ENCODE data around the gene PSKH1. TPM values are rescaled to one million over a fixed set of nuclear protein-coding genes. Genes with fewer than 3 reads are reported as not detected.

The PSKH1 gene
- polyA plus RNA-seq, 2 of the 4 experiments (the other 2 are of a cell fraction), result 15.1 to 15.8 TPM

DNA sequence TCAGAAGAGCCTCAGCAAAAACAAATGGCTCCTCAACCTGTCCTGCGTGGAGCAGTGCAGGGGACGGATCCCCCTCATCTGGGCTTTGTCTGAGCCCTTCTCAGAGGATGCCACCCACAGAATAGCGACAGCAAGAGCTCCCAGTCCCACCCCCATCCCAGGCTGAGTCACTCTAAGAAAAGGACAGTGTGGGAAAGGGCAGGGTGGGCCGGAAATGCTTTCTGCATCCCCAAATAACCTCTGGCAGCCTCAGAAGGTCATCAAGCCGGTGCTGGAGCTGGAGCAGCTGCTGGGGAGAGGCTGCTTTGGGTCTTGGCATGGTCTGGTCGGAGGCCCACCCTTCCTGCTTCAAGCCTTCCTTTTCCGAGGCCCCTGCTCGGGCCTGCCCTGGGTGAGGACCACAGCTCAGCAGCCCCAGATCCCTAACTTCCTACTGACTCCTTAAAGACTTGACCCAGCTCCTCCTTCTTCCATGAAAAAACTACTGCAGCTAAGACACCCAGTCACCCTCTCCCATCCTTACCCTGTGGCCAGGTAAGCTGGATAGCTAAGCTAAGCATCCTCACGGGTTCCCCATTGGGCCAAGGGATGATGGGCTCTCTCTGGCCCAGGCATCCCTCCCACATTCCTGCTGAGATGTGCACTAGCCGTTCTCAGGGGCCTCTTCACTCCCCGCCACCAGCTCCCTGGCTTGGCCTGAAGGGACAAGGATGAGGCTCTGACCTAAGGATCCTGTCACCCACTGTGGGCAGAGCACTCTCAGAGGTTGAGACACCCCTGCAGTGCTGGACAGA lies 66.7 kb downstream of the PSKH1 start:
- TF ChIP-seq, protein P1, sequence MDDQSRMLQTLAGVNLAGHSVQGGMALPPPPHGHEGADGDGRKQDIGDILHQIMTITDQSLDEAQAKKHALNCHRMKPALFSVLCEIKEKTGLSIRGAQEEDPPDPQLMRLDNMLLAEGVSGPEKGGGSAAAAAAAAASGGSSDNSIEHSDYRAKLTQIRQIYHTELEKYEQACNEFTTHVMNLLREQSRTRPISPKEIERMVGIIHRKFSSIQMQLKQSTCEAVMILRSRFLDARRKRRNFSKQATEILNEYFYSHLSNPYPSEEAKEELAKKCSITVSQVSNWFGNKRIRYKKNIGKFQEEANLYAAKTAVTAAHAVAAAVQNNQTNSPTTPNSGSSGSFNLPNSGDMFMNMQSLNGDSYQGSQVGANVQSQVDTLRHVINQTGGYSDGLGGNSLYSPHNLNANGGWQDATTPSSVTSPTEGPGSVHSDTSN (IDR thresholded peaks at IDR 0.05), result no peak
- TF ChIP-seq SMC3 (IDR thresholded peaks at IDR 0.05) (no peak), NR3C1 (IDR thresholded peaks at IDR 0.05) (no peak), SREBF2 (IDR thresholded peaks at IDR 0.05) (no peak), EHF (CRISPR knock-in tag; IDR thresholded peaks at IDR 0.05) (no peak), MYC (IDR thresholded peaks at IDR 0.05; ENCODE audit: borderline replicate concordance, low read length) (no peak)
- ATAC-seq (no peak; a peak in 1 of 6 replicates), FAIRE-seq (no peak), DNase-seq (ENCODE audit: low read depth in 1 of 2, low spot score in 1 of 2) (no peak)
- Histone ChIP-seq H3K9me3 (no peaks in the 10 kb centered on the region), H3K27ac (no peak overlapping the region), H3K4me2 (no peak overlapping the region), H3K4me1 (no peaks in the 10 kb centered on the region), H3K4me3 (no peak overlapping the region)
- CTCF ChIA-PET, result interaction anchor here (1.0 to 1.9 kb wide), 7 partner anchors 10 to 143 kb away, joined by 3 to 6 read pairs (median 4); no protein-coding TSS in a partner anchor
- POLR2A ChIA-PET, result no interaction called here
- 86% methylated on average over 11 of the region's 11 CpGs for WGBS (ENCODE audit: missing lambda C conversion rate)

DNA sequence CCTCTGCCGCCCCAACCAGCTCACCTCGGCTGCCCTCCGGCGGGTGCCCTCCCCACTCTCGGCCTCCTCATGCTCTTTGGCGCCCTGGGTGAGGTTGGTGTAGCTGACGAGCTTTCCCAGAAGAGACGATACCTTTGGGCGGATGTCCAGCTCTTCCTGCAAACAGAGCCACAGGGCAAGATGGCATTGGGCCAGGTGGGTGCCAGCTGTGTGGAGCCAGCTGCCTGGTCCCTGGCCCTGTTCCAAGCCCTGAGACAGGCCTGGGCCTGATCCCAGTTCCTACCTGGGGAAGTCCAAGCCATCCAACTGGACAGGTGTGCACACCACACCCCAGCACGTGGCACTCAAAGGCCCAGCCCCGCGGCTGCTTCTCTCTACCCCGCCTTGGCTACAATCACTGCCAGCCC lies 68.5 kb downstream of the PSKH1 start:
- POLR2A ChIA-PET, result no interaction called here
- no peaks in the 10 kb centered on the region for H3K9me3 ChIP-seq
- WGBS (ENCODE audit: missing lambda C conversion rate), result 89% methylated on average over 13 of the region's 13 CpGs
- ATAC-seq, result no peak
- no peak for FAIRE-seq
- no peak overlapping the region for H3K4me3 ChIP-seq
- peaks cover 10% of the 10 kb centered on the region for H3K4me1 ChIP-seq
- CTCF ChIA-PET, result interaction anchor here (1.6 to 1.9 kb wide), 2 partner anchors 9 to 145 kb away, joined by 4 to 6 read pairs; no protein-coding TSS in a partner anchor
- TF ChIP-seq CEBPB (IDR thresholded peaks at IDR 0.05) (no peak), CHD4 (IDR thresholded peaks at IDR 0.05; ENCODE audit: borderline replicate concordance) (no peak), JUNB (IDR thresholded peaks at IDR 0.05) (no peak), MAFK (IDR thresholded peaks at IDR 0.05; ENCODE audit: partially characterized antibody) (no peak), MAZ (IDR thresholded peaks at IDR 0.05; ENCODE audit: borderline replicate concordance, low read depth, low read length) (no peak), NR3C1 (IDR thresholded peaks at IDR 0.05) (no peak), RFX5 (IDR thresholded peaks at IDR 0.05) (no peak), HOXB13 (CRISPR knock-in tag; IDR thresholded peaks at IDR 0.05; ENCODE audit: low read depth) (no peak), HOXA7 (CRISPR knock-in tag; IDR thresholded peaks at IDR 0.05) (no peak)
- TF ChIP-seq, protein P2, sequence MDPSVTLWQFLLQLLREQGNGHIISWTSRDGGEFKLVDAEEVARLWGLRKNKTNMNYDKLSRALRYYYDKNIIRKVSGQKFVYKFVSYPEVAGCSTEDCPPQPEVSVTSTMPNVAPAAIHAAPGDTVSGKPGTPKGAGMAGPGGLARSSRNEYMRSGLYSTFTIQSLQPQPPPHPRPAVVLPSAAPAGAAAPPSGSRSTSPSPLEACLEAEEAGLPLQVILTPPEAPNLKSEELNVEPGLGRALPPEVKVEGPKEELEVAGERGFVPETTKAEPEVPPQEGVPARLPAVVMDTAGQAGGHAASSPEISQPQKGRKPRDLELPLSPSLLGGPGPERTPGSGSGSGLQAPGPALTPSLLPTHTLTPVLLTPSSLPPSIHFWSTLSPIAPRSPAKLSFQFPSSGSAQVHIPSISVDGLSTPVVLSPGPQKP (IDR thresholded peaks at IDR 0.05; ENCODE audit: low read depth, low read length), result no peak
- TF ChIP-seq, protein P3, sequence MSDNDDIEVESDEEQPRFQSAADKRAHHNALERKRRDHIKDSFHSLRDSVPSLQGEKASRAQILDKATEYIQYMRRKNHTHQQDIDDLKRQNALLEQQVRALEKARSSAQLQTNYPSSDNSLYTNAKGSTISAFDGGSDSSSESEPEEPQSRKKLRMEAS (IDR thresholded peaks at IDR 0.05), result no peak
- H3K27ac ChIP-seq, result no peak overlapping the region
- no peak overlapping the region for H3K4me2 ChIP-seq
- no peak for DNase-seq (ENCODE audit: low read depth in 1 of 2, low spot score in 1 of 2)

DNA sequence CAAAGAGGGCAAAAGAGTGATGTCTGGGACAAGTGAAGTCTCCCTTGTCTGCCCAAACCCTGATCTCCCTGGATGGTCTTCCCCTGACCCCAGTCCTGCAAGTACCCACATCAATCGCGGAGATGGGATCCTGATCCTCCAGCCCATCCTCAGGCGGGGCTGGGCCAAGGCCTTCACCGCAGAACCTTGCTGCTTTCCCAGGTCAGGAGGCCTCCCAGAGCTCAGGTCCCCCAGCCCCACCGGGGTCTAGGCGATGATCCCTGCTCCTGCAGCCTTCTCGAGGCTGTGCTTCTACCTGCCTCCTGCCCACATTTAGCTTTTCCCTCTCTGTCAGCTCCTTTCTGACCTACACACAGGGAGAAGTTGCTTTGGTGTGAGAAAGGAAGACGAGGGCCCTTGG lies 69.1 kb downstream of the PSKH1 start:
- FAIRE-seq (no peak), DNase-seq (ENCODE audit: low read depth in 1 of 2, low spot score in 1 of 2) (no peak), ATAC-seq (no peak)
- no peak overlapping the region for H3K27ac ChIP-seq
- ChIA-PET POLR2A (no interaction called here), CTCF (interaction anchor here (0.9 to 1.9 kb wide), 5 partner anchors 10 to 146 kb away, joined by 3 to 9 read pairs (median 3); no protein-coding TSS in a partner anchor)
- H3K4me2 ChIP-seq, result no peak overlapping the region
- WGBS (ENCODE audit: missing lambda C conversion rate), result 92% methylated on average over 8 of the region's 8 CpGs
- TF ChIP-seq NFE2L2 (conservative IDR thresholded peaks at IDR 0.05; ENCODE audit: low read length) (no peak), ZSCAN20 (CRISPR knock-in tag; IDR thresholded peaks at IDR 0.05) (no peak), POLR2AphosphoS2 (conservative IDR thresholded peaks at IDR 0.05; ENCODE audit: low read length) (no peak), CEBPB (IDR thresholded peaks at IDR 0.05) (no peak), GATA3 (IDR thresholded peaks at IDR 0.05; ENCODE audit: borderline replicate concordance) (no peak), HOXB5 (CRISPR knock-in tag; IDR thresholded peaks at IDR 0.05) (no peak), CBX8 (IDR thresholded peaks at IDR 0.05) (no peak), FOXS1 (CRISPR knock-in tag; IDR thresholded peaks at IDR 0.05) (no peak)
- TF ChIP-seq, protein P3 (IDR thresholded peaks at IDR 0.05), result no peak
- no peaks in the 10 kb centered on the region for H3K9me3 ChIP-seq
- H3K4me1 ChIP-seq, result peaks cover 16% of the 10 kb centered on the region
- no peak overlapping the region for H3K4me3 ChIP-seq
